ENCODE measurements around the gene PAQR8. TPM values are rescaled to one million over a fixed set of nuclear protein-coding genes. Genes with fewer than 3 reads are reported as not detected.

PAQR8 gene
- total and polyA plus RNA-seq, 4 donors: 0.43 to 3.3 (median 0.74) TPM

DNA sequence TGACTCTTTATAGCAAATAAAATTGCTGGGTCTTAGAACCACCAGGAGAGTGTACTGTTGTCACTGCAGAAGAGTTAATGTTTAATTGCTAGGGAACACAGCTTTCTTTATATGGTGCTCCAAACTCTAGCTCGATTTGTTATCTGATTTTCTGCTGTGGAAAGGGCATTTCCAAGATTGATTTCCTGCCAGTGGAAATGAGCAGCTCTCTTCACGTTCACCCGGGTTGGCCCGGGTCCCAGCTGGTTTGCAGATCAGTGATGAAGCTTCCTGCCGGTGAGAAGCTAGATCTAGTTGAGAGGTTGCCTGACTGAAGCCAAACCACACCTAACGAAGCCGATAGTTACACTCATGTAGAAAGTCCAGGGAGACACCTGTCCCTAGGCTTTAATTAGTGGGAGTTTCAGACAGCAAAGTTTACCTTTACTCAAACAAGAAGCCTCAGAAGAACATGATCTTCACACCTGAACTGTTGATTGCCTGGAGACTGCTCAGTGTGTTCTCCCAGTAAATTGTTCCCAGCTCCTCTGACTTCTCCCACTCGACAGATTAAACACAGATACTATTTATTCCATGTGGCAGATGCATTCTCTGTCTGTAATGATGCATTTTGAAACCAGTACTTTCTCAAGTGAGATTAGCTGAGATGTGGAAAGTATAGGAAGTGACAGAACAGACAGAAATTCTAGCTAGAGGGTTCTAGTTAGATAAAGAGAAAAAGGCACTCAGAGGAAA is 27.8 kb downstream of the PAQR8 start:
- Histone ChIP-seq H3K27ac (ENCODE audit: low read depth in 1 of 2, low read length in 2 of 2) (peak overlapping the region; percentile 64 to 86), H3K9ac (ENCODE audit: low read depth in 1 of 2, low read length in 2 of 2) (peak overlapping the region; percentile 28 to 63), H3K9me3 (ENCODE audit: control insufficient read depth in 4 of 4, low read length in 3 of 4) (no peaks in the 10 kb centered on the region), H3K36me3 (ENCODE audit: control insufficient read depth in 4 of 4, insufficient read depth in 3 of 4, low read depth in 1 of 4, low read length in 3 of 4) (no peaks in the 10 kb centered on the region), H3K4me3 (ENCODE audit: low read depth in 1 of 3, low read length in 3 of 3) (no peak overlapping the region), H3K27me3 (ENCODE audit: control insufficient read depth in 4 of 4, insufficient read depth in 4 of 4, low read length in 3 of 4) (no peaks in the 10 kb centered on the region), H3K4me1 (ENCODE audit: control insufficient read depth in 4 of 4, insufficient read depth in 4 of 4, low read length in 3 of 4) (peaks cover 3 to 20% (median 14%) of the 10 kb centered on the region in 4 donors)
- TF ChIP-seq, protein P1, sequence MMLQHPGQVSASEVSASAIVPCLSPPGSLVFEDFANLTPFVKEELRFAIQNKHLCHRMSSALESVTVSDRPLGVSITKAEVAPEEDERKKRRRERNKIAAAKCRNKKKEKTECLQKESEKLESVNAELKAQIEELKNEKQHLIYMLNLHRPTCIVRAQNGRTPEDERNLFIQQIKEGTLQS (IDR thresholded peaks at IDR 0.05): peak; percentile 32
- TF ChIP-seq FOXA2 (IDR thresholded peaks at IDR 0.05): no peak
- TF ChIP-seq YY1 (IDR thresholded peaks at IDR 0.05): peak; percentile 84
- TF ChIP-seq RXRA (IDR thresholded peaks at IDR 0.05): peak; percentile 69 to 76
- TF ChIP-seq HNF4A (conservative IDR thresholded peaks at IDR 0.05): peak; percentile 67 to 71
- TF ChIP-seq TAF1 (conservative IDR thresholded peaks at IDR 0.05): no peak
- TF ChIP-seq, protein P2, sequence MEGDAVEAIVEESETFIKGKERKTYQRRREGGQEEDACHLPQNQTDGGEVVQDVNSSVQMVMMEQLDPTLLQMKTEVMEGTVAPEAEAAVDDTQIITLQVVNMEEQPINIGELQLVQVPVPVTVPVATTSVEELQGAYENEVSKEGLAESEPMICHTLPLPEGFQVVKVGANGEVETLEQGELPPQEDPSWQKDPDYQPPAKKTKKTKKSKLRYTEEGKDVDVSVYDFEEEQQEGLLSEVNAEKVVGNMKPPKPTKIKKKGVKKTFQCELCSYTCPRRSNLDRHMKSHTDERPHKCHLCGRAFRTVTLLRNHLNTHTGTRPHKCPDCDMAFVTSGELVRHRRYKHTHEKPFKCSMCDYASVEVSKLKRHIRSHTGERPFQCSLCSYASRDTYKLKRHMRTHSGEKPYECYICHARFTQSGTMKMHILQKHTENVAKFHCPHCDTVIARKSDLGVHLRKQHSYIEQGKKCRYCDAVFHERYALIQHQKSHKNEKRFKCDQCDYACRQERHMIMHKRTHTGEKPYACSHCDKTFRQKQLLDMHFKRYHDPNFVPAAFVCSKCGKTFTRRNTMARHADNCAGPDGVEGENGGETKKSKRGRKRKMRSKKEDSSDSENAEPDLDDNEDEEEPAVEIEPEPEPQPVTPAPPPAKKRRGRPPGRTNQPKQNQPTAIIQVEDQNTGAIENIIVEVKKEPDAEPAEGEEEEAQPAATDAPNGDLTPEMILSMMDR (IDR thresholded peaks at IDR 0.05; ENCODE audit: low read depth, low read length, missing input control): no peak
- peak; percentile 39 for TF ChIP-seq NR2F2 (IDR thresholded peaks at IDR 0.05)
- TF ChIP-seq SP1 (IDR thresholded peaks at IDR 0.05): peak; percentile 86
- TF ChIP-seq JUND (IDR thresholded peaks at IDR 0.05): peak; percentile 56 to 73
- TF ChIP-seq, protein P3, sequence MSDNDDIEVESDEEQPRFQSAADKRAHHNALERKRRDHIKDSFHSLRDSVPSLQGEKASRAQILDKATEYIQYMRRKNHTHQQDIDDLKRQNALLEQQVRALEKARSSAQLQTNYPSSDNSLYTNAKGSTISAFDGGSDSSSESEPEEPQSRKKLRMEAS (IDR thresholded peaks at IDR 0.05): peak; percentile 52
- TF ChIP-seq GABPA (IDR thresholded peaks at IDR 0.05 in 1 of 2, conservative IDR thresholded peaks at IDR 0.05 in 1 of 2): peak in 1 of 2 donors; percentile 39
- peak in 1 of 2 donors; percentile 41 for TF ChIP-seq EGR1 (IDR thresholded peaks at IDR 0.05; ENCODE audit: low read depth in 2 of 2)
- TF ChIP-seq, protein P4, sequence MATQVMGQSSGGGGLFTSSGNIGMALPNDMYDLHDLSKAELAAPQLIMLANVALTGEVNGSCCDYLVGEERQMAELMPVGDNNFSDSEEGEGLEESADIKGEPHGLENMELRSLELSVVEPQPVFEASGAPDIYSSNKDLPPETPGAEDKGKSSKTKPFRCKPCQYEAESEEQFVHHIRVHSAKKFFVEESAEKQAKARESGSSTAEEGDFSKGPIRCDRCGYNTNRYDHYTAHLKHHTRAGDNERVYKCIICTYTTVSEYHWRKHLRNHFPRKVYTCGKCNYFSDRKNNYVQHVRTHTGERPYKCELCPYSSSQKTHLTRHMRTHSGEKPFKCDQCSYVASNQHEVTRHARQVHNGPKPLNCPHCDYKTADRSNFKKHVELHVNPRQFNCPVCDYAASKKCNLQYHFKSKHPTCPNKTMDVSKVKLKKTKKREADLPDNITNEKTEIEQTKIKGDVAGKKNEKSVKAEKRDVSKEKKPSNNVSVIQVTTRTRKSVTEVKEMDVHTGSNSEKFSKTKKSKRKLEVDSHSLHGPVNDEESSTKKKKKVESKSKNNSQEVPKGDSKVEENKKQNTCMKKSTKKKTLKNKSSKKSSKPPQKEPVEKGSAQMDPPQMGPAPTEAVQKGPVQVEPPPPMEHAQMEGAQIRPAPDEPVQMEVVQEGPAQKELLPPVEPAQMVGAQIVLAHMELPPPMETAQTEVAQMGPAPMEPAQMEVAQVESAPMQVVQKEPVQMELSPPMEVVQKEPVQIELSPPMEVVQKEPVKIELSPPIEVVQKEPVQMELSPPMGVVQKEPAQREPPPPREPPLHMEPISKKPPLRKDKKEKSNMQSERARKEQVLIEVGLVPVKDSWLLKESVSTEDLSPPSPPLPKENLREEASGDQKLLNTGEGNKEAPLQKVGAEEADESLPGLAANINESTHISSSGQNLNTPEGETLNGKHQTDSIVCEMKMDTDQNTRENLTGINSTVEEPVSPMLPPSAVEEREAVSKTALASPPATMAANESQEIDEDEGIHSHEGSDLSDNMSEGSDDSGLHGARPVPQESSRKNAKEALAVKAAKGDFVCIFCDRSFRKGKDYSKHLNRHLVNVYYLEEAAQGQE (IDR thresholded peaks at IDR 0.05): peak; percentile 64
- TF ChIP-seq FOXA1 (IDR thresholded peaks at IDR 0.05): no peak
- TF ChIP-seq, protein P5, sequence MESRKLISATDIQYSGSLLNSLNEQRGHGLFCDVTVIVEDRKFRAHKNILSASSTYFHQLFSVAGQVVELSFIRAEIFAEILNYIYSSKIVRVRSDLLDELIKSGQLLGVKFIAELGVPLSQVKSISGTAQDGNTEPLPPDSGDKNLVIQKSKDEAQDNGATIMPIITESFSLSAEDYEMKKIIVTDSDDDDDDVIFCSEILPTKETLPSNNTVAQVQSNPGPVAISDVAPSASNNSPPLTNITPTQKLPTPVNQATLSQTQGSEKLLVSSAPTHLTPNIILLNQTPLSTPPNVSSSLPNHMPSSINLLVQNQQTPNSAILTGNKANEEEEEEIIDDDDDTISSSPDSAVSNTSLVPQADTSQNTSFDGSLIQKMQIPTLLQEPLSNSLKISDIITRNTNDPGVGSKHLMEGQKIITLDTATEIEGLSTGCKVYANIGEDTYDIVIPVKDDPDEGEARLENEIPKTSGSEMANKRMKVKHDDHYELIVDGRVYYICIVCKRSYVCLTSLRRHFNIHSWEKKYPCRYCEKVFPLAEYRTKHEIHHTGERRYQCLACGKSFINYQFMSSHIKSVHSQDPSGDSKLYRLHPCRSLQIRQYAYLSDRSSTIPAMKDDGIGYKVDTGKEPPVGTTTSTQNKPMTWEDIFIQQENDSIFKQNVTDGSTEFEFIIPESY (IDR thresholded peaks at IDR 0.05): peak; percentile 68
- TF ChIP-seq RAD21 (IDR thresholded peaks at IDR 0.05): peak; percentile 63 to 65
- no peak for TF ChIP-seq HNF4G (IDR thresholded peaks at IDR 0.05)
- WGBS: 4% methylated on average over 8 of the region's 8 CpGs
- peak; percentile 58 for DNase-seq (ENCODE audit: low spot score)

All from liver (tissue), 9 donors.